ENCODE data around the gene SLC13A1.
"Not testable (repeated sequence)": the region's sequence is repeated elsewhere in the genome, so short reads cannot be mapped to it uniquely, and the experiment has no call there.

The SLC13A1 gene

DNA sequence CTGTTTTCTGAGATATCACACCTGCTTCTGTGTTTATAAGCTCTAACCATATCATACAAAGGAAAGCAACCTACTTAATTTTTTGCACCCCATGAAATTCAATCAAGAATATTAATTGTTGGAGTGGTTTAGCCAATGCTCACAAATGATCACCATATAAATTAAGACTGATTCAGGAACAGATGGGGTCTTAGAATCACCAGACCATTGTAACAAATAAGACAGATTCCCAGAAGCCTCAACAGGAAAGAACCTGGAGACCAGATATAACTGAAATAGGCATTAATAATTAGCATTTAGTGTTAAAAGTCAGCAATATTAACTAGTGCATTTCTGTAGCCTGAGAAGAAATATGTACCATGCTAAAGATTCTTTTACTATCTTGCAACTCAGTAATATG, 73.6 kb downstream of the SLC13A1 start:
- no peak for DNase-seq (ENCODE audit: low read depth in 2 of 2)

DNA sequence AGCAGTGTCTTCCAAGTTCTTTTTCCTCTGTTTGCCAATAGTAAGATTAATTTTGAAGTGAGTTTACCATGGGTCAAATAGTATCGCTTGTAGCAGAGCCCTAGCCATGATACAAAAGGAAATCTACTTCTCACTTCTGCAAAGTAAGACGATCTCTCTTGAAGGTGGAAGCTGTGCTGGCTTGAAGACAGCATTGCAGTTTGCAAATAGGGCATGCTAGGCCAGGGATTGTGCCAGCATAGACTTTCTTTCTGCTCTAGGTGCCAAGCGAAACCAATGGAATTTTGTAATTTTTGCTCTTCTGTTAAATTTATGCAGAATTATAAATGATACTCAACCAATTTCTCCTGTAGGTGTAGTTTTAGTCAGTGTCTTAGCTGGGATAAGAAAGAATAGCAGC, 74.5 kb downstream of the SLC13A1 start:
- no peak for DNase-seq (ENCODE audit: low read depth in 2 of 2)

DNA sequence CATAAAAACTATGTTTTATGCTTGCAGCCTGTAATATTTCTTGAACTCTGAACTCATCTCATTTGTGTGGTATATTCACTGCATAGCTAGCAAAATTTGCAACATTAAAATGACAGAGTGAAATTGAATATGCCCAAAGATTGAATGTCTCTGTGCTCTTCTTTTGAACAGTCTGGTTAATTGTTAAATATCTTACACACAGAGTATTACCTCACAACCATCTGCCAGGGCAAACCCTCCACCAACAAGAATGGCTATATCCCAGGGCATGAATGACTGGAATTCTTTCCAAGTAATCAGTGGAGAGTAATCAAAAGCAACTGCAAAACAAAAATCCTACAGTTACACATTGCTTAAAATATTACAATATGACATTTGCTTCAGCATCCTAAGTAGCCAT, 76.9 kb downstream of the SLC13A1 start:
- no peak for DNase-seq (ENCODE audit: low read depth in 2 of 2)

DNA sequence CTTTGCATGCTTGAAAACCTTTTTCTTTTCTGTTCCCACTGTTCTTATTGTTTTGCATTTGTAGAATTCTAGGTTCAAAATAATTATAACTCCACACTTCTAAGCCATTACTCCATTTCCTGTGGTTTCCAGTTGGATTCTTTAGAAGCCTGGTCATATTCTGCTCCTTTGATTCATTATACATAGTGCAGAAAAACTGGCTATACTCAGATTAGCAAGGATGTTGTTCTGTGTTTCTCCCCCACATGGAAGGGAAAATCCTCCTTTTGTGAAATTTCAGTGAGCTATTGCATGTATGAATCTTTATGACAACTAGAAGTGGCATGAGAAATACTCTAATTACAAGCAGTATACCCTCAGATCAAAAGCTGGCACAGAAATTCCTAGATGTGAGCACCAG, 79.5 kb downstream of the SLC13A1 start:
- DNase-seq (ENCODE audit: low read depth in 2 of 2): no peak

DNA sequence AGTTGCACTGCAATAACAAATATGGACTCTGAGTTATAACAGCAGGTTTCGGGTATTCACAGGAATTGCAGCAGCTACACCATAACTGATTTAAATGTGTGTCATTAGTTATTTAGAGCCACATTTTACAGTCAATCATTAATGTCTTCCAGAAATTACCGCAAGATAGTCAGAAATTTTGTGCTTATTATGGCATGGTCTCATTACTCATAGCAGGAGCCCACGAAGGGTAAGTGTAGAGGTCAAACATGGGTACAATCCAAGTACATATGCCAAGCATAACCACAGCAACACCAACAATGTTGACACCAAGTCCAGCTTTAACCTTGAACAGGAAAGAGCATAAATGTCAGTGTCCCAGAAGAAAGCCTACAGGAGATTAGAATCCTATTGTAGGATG, 84.4 kb downstream of the SLC13A1 start:
- DNase-seq (ENCODE audit: low read depth in 2 of 2): no peak

DNA sequence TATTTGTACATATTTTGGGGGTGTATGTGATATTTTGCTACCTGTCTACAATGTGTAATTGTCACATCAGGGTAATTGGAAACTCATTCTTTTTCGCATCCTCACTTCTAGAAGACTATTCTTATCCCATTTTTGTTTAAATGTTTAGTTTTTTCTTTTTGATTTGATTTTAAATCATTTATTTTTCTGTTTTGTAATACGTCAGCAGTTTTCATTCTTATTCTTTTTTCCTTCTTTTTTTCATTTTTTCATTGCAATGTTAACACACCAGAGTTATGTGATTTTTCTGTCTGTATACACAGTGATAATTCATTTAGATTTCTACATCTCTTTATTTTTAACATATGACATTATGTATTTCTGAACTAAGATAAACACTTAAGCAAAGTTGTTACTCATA, 85.5 kb downstream of the SLC13A1 start:
- DNase-seq (ENCODE audit: low read depth in 2 of 2): no peak

DNA sequence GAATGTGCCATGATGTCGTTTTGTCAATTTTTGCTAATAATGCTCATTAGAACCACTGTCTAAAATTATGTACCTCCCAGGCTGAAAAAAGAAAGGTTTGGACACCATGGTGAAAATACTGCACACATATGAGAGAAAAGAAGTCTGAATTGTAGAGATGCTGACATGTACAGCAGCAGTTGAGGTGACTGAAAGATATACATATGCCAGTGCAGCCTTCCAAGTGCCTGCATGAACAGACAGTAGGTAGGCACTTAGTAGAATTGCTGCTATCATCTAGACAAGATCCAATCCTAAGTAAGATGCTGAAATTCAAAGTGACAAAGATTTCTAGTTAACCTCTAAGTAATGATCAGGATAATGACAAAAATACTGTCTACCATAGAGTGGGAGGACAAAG, 86.9 kb downstream of the SLC13A1 start:
- no peak for DNase-seq (ENCODE audit: low read depth in 2 of 2)

DNA sequence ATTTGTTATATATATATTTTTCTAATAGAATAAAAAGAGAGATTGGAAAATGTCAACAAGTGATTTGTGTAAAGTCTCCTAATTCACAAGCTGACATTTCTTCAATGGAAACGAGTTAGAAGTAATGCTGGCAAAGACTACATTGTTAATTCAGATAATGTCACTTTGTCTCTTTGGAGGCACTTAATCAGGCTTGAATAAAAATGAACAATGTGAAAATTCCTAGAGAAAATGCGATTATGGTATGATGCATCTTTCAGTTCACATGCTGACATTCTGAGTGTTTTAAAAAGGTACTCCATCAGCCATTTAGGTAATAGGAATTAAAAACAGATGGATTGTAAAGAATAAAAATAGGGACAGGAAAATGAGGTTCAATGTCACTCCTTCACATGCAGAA, 100.1 kb downstream of the SLC13A1 start:
- no peak for DNase-seq (ENCODE audit: low read depth in 2 of 2)

DNA sequence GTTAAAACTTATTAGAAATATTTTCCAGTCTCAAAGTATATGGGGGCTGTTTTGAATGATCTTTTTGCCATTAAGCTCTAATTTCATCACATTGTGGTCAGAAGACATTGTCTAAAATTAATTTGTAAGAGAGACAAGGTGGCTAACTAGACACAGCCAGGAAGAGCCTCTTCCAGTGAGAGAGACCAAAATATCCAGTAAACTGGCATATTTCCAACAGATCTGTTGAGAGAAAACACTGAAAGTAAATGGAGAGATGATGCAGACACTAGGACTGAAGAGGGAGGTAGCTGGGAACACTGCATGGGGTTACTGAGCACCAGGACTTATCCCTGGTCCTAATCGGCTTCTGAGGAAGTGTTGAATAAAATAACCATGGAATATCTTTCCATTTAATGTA, 102.8 kb downstream of the SLC13A1 start:
- no peak for DNase-seq (ENCODE audit: low read depth in 2 of 2)

DNA sequence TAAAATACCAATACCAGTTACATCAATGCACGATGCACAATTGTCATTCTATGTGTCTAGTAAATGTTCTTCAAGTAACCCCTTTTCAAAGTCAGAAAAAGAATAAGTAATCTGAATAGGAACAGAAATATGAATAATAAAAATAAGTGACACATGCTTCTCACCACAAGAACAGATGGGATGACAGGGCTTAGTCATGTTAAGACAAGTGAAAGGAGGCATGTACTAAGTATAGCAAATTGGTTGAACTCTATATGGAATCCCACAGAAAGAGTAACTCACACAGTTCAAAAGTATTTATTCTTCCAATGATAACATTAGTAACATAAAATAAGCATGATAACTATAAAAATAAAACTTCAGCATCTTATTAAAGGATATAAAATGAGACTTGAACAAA, 103.3 kb downstream of the SLC13A1 start:
- DNase-seq (ENCODE audit: low read depth in 2 of 2): no peak

DNA sequence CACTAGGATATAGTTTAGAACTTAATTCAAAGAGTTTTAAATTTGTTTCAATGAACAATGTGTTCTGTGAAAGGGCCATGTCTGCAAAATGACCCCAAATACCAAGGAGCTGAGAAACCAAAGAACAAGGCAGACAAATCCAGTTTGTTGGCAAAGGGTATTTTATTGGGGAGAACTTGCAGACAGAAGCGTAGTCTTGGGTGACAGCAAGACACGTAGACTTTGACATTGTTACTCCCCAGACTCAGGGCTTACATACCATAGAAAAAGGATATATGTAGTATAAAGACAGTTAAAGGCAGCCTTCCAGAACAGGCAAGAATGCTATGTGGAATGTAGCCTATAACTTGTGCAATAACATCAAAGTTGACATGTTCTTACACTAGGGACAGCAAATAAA, 109.3 kb downstream of the SLC13A1 start:
- no peak for DNase-seq (ENCODE audit: low read depth in 2 of 2)

DNA sequence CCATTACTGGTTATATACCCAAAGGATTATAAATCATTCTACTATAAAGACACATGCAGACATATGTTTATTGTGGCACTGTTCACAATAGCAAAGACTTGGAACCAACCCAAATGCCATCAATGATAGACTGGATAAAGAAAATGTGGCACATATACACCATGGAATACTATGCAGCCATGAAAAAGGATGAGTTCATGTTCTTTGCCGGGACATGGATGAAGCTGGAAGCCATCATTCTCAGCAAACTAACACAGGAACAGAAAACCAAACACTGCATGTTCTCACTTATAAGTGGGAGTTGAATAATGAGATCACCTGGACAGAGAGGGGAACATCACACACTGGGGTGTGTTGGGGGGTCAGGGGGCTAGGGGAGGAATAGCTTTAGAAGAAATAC, 112.9 kb downstream of the SLC13A1 start:
- DNase-seq (ENCODE audit: low read depth in 2 of 2): not testable (repeated sequence)

DNA sequence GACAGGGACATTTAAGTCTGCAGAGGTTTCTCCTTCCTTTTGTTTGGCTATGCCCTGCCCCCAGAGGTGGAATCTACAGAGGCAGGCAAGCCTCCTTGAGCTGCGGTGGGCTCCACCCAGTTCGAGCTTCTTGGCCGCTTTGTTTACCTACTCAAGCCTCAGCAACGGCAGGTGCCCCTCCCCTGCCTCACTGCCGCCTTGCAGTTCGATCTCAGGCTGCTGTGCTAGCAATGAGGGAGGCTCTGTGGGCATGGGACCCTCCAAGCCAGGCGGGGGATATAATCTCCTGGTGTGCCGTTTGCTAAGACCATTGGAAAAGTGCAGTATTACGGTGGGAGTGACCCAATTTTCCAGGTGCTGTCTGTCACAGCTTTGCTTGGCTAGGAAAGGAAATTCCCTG, 114.9 kb downstream of the SLC13A1 start:
- DNase-seq (ENCODE audit: low read depth in 2 of 2): not testable (repeated sequence)

DNA sequence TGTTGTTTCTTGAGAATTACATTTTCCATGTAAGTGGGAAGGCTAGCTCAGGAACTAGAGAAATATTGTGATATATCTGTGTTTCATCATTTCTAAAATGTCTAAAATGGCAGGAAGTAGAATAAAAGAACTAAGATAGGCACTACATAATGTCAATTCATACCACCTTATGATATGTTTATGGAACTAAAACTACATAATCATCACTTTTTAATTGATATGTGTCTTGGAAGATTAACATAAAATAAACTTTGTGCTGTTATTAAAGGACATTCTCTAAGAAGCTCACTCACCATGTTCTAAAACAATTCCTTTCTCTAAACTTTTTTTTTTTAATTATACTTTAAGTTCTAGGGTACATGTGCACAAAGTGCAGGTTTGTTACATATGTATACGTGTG, 120.7 kb downstream of the SLC13A1 start:
- no peak for DNase-seq (ENCODE audit: low read depth in 2 of 2)

DNA sequence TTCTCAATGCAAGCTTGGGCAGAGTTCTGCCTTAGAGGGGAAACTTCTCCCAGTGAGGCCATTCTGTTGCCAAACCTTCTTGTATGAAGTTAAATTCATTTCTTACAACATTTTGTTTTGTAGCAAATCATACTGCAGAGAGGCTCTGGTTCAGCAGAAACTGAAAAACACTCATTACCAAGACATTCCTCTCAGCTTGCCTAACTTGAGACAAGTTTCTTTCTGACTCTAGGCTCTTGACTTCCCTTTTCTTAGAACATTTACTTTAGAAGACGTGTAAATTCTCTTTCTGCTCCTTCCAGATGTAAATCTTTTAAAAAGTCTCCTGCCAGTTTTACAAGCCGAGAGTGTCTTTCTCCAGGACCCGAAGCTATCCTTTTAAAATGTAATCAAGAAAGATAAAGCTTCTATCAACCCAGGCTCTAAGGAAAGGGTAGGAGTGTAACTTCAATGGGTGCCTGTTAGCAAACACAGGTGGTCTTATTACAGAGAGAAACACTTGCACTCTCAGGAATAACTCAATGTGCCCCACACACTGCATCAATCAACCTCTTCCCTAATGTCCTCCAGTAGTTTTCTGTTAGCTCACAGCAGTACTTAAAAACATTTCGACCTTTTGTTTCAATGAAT, 123.8 kb downstream of the SLC13A1 start:
- DNase-seq (ENCODE audit: low read depth in 2 of 2): no peak

DNA sequence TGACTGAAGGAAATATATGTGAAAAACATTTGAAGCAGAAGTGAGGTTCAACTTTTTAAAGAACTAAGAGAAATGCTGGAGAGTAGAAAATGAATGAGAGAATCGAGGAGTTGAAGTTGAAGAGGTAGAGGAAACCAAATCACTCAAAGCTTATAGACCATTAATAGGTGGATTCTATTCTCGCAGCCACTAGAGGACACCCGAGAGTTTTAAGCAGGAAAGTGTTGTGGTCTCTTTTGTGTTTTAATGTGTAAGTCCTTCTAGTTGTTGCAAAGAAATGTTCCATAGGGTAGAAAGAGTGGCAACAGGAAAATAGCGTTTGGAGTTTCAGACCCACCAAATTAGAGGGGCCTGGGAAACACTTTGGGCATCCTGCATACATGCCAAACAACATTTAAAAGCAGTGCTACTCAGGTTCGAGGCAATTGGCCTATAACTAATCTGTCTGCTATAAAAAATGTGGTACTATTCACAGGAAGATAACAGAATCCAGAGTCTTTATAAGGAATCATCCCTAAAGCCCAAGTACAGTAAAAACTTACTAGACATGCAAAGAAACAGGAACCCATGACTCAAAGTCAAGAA, 129.0 kb downstream of the SLC13A1 start:
- no peak for DNase-seq (ENCODE audit: low read depth in 2 of 2)

DNA sequence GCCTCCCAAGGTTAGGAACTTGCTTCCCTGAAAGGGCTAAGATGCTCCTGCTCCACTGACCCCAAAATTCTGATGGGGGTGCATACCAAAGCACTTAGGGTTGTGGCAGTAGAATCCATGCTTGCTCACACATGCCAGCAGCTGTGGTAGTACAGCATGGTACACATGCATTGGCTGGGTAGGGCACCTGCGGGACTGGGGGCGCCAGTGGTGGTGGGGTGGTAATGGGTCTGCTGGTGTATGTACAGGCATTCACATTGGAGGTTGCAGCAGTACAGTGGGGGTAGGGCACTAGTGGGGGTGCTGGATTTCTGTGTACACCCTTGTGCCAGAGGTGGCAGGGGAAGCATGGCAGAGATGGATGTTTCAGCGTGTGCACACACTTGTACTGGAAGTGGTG, 132.0 kb downstream of the SLC13A1 start:
- DNase-seq (ENCODE audit: low read depth in 2 of 2): no peak

Measured in stimulated activated CD4-positive, alpha-beta T cell treated with anti-CD3 and anti-CD28 coated beads, Interleukin-1b, Interleukin-23, amount 100 ng/mL, for 1 hour (primary cell).